Measurements from ENCODE around the gene GNB4. TPM values are rescaled to one million over a fixed set of nuclear protein-coding genes. Genes with fewer than 3 reads are reported as not detected.

GNB4 gene
- 177 TPM for total RNA-seq

DNA sequence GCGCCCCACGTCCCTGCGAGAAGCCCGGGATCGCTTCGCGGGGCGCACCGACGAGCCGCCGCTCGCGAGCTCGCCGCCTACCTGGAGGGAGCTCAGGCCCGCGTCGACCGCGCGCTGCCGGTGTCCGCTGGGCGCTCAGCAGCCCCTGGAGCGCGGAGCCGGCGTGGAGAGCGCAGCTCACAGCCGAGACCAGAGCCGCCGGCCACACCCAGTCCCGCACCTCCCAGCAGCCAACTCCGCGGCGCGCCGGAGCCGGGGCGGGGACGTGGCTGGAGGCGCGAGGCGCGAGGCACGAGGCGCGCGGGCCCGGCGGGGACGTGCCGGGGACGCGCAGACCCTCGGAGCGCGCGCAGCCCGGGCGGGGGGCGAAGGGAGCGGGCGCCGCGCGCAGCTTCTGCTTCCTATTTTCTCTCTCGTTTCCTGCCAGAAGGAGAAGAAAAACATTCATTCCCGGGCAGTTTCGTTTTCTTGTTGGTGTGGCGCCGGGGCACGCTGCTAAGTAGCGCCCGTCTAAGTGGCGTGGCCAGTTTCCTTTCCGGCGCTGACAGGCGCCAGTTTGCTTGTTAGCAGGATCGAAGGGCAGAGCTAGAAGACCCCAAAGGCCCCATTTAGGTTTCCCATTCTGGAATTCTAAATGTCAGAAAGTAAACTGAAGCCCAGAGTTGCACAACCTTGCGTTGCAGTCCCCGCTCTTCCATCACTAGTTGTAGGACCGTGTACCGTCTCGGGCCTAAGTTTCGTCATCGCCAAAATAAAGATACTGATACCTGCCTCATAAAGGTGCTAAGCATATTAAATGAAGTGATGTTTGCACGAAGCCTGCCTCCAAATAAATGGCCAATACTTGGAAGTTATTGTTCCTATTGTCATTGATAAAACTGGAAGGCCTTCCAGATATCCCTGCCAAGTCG lies at the start of gene GNB4:
Gene GNB4 (minus strand): TSS at position 206 of the 911 bp plus-strand sequence. CDS start 25,270 bp downstream, outside the sequence.
- DNase-seq, result peak; percentile 32

DNA sequence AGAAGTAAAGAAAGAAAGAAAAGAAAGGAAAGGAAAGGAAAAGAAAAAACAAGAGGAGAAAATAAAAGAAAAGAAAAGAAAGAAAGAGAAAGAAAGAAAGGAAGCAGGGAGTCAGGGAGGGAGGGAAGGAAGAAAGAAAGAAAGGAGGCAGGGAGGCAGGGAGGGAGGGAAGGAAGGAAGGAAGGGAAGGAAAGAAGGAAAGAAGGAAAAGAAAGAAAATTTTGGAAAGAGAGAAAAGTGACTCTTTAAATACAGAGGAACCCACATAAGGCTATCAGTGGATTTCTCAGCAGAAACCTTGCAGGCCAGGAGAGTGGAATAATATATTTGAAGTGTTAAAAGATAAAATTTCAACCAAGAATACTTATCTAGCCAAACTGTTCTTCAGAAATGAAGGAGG lies 44.2 kb upstream of the GNB4 start:
- DNase-seq, result no peak

DNA sequence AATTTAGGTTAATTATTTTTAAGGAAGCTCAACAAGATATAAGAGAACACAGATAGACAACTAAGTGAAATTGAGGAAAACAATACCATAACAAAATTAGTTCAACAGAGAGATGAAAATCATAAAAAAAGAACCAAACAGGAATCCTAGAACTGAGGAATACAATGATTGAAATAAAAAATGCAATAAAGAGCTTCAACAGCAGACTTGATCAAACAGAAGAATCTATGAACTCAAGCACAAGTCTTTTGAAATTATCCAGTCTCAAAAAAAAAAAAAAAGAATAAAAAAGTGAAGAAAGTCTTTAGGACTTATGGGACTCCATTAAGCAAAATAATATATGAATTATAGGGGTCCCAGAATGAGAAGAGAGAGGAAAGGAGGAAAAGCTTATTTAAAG lies 42.0 kb upstream of the GNB4 start:
- DNase-seq, result no peak

DNA sequence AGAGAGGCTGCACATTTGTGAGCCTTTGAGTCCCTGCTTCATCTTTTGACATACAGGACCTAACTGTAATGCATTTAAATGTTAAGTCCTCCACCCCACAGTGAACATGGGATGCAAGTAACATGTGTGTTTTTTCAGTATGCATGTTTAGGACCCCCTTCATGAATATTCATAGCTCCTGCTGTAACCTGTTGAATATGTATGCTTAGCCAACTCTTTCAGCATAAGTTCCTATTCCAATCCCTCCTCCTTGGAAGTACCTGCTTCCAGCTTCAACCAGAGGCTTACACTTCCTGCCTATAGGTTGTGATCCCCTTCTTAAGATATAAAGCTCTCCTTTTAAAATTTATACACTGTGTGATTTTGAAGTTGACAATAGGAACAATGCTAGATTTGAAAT lies 36.9 kb upstream of the GNB4 start:
- no peak for DNase-seq

DNA sequence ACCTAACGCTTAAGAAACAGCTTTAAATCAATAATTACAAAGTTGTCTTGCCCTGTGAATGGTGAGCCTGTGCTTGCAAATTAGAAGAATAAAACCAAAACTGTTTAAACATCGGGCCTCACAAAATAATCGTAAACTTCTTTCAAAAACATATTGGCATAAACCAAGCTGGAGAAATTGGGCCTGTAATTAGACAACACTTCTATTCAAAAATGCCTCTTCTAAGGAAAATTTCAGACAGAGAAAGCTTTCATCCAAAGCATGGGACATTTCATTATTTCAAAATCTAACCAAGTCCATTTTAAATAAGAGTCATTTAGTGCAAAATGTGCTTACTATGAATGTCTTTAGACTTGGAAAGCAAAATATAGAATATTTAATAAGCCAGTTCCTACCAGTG lies 35.5 kb upstream of the GNB4 start:
- DNase-seq, result no peak

DNA sequence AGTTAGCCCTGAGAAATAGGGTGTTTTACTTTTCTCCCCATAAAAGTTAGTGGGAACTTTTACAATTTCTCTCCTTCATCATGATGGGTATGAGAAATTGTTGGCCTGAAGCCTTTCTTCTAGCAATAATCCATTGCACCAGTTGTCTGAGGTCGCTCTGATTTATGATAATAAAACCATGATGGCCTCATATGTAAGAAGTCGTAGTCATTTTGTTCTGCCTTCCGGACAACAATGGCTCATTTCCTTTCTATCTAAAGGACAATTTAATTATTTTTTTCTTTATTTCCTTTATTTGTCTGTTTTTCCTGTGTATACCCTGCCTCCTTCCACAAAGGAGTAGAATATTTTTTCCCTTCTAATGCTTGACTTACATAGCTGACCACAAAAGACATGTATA lies 31.6 kb upstream of the GNB4 start:
- DNase-seq, result no peak

DNA sequence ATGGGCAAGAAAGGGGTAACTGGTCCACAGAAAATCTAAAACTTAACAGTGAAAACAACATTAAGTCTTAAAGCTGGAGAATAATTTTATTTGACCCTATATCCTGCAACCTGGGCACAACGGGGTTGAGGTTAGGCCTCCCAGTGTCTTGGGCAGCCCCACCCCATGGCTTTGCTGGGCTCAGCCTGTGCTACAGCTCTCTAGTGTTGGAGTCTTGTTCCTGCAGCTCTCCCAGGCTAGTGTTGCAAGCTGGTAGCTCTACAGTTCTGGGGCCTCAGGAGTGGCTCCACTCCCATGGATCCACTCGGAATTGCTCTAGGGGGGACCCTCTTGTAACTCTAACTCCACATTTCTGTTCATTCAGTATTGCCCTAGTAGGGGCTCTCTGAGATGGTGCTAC lies 24.9 kb upstream of the GNB4 start:
- DNase-seq, result no peak

DNA sequence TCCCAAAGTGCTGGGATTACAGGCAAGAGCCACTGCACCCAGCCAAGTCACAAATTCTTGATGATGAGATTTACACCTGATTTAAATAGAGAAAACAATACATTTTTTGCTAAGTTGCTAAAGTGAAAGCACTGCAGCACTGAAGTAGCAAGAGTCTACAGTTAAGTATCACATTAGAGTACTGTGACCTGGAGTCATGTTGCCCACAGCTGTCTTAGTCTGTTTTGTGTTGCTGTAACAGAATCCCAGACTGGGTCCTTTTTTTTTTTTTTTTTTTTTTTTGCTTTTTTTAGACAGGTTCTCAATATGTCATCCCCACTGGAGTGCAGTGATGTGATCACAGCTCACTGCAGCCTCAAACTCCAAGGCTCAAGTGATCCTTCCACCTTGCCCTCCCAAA lies 23.2 kb upstream of the GNB4 start:
- DNase-seq, result no peak

DNA sequence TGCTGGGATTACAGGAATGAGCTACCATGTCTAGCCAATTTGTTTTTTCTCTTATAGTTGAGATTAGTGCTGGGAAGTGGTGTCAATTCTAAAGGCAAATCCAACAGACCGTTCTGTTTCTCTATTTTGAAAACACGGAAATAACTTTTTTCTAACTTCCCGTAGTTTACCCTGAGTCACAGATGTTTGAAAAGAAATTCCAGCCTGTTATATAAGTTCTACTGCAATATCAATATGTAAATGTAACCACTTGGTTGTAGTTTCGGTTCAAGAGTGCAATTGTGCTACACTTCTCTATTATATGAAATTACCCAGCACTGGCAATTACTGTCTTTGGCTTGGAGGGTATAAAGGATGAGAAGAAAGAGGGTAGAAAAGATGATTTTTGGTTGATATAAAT lies 22.3 kb upstream of the GNB4 start:
- no peak for DNase-seq

DNA sequence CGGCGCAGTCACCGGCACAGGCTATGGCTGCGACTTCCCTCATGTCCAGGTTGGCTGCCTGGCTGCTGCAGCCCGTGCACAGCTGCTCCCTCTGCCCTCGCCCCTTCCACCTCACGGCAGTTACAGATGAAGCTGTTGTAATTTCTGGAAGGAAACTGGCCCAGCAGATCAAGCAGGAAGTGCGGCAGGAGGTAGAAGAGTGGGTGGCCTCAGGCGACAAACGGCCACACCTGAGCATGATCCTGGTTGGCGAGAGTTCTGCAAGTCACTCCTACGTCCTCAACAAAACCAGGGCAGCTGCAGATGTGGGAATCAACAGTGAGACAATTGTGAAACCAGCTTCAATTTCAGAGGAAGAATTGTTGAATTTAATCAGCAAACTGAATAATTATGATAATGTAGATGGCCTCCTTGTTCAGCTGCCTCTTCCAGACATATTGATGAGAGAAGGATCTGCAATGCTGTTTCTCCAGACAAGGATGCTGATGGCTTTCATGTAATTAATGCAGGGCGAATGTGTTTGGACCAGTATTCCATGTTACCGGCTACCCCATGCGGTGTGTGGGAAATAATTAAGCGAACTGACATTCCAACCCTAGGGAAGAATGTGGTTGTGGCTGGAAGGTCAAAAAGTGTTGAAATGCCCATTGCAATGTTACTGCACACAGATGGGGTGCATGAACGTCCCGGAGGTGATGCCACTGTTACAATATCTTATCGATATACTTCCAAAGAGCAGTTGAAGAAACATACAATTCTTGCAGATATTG lies 13.2 kb upstream of the GNB4 start:
- no peak for DNase-seq

DNA sequence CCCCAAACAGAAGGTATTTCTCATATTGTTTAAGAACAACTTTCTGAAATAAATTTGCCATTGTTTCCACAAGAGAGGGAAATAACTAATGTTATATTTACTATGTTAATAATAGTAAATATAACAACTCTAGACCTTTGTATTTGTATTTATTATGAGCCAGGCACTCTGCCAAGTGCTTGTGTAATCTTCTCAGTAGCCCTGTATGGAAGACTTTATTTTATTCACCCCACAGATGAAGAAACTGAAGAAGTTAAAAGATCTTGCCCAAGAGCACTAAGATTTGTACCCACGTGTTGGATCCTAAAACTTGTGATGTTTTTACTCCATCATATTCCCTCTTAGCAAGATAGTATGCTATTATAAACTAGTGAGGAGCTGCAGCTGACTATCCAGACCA lies 12.0 kb upstream of the GNB4 start:
- no peak for DNase-seq

DNA sequence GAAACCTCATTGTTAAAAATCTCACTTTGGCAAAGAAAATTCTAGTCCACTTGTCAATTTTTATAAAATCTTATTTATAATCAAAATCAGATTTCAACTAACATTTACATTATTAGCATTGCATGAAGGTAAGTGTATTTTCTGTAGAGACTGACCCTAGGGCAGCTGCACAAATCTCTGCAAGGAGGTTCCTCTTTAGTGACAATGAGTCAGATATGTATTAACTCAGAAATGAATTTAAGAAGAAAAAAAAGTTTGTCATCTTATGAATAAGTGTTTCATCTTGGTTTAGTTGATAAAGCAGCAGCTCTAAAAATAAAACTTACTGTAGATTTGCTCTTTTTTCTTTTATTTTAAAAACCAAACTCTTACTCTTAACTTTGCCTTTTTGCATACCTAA lies 9.0 kb upstream of the GNB4 start:
- no peak for DNase-seq

DNA sequence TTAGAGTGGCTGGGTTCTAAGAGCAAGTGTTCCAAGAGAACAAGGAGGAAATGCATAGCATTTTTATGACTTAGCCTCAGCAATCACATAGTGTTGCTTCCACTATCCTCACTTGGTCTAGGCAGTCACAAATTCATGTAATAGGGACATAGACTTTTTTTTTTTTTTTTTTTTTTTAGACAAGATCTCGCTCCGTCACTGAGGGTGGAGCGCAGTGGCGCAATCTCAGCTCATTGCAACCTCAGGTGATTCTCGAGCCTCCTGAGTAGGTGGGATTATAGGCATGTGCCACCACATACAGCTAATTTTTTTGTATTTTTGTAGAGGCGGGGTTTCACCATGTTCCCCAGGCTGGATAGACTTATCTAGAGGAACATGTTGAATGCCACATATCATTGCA lies 4.7 kb upstream of the GNB4 start:
- DNase-seq, result no peak

DNA sequence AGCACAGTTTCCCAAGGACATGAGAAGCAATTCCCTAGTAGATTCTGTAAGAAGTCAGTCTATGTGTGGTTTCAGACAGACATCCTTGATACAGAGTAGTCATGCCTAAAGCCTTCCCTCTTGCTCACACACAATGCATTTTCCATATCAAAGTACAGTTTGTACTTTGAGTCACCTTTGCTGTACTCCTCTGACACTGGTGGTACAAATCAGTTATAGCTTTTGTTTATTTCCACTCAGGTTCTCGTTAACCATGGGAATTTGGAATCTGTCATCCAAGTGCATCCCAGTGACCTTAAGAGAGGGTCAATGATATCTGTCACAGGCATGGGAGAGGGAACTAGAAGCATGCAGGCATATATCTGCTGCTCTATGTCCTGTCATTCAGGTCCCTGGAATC lies 3.6 kb upstream of the GNB4 start:
- DNase-seq, result no peak

DNA sequence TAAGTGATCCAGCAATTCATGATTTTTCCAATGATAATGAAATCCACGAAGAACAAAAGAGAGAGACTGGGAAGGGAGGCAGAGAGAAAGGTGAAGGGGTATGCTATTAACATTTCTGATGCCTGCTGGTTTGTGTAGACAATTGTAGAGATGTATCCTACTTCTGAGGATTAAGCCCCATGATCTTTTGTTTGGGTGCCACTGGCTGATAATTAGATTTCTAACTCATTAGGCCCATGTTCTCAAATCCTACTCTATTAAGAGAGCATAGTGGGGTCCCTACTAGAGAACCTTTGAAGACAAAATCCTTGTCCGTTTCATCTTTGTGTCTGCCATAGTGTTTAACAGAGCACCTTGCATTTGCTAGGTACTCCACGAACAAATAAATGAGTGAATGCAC lies 2.7 kb upstream of the GNB4 start:
- DNase-seq, result no peak

DNA sequence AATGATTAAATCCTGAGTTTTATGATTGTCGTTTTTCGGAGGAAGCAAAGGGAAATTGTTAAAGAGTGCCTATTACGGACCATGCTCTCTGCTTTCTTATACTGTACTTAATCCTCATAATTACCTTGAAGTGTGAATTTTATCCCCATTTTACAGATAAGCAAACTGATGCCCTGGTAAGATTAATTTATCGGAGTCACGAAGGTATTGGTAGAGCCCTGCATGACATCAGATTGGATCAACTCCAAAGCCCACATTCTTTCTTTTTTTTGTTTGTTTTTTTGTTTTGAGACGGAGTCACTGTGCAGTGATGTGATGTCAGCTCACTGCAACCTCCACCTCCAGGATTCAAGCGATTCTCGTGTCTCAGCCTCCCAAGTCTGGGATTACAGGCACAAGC lies 1.6 kb upstream of the GNB4 start:
- DNase-seq, result no peak

DNA sequence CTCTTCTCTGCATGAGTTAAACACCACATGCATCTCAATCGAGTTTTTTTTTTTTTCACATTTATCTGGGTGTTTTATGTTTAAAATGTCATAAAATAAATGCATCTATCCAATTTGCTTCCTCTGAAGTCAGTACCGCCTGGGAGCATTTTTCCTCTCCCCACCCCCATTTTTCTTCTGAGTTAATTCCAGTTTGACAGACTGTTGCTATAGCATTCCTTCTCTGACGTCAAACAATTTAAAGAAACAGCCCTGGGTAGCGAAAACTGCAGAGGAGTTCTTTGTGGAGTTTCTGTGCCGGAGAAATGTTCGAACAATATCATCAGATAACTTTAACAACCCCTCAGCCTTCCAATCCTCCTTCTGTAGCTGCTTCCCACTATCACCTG lies 900 bp upstream of the GNB4 start:
- DNase-seq, result no peak

DNA sequence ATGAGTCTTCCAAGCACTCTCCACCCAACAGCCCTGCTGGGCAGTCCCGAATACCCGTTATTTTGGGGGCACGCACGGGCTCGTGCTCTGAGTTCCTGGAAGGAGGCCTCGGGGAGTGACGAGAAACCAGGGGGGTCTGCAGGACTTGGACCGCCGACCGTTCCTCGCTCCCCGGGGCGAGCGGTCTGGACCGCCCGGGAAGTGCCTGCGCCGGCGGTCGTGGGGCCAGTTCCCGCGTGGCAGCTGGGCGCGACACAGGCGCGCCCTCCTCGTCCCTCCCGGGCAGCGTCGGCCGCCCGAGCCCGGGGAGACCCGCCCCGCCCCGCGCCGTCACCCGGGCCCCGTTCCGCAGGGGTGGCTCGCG lies 387 bp downstream of the GNB4 start:
- no peak for DNase-seq

DNA sequence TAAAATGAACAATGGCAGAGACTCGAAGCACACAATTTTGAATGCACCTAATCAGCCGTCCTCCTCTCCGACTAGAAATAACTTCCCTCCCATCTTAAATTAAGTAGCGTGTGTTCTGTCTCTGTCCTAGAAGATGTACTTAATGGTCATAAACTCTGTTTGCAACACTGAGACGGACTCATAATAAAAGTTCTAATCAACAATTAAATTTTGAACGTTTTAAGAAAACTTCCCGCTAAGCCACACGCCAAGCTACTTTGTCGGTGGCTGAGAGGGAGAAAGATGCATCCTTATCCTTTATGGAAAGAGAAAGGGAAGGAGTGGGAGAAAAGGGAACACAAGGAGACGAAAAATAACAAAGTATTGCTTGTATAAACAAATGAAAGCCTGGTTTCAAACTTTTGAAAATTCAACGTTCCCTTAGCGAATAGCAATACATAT lies 989 bp downstream of the GNB4 start:
- no peak for DNase-seq

DNA sequence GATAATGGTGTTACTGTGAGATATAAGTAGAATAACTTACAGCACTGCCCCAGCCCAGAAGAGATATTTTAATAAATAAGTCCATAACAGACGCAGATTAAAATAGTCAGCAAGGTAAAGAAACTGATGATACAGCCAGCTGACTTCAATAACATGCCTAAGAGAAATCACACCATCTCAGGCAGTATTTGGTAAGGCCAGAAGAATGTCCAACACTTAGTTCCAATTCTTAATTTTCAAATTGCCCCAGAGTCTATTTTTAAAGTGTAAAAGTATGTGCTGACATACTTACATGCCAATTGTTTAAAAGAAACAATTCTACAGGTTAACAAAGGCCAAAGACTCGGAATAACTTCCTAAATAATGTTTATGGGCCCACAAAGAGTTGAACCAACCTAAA lies 1.6 kb downstream of the GNB4 start:
- no peak for DNase-seq

DNA sequence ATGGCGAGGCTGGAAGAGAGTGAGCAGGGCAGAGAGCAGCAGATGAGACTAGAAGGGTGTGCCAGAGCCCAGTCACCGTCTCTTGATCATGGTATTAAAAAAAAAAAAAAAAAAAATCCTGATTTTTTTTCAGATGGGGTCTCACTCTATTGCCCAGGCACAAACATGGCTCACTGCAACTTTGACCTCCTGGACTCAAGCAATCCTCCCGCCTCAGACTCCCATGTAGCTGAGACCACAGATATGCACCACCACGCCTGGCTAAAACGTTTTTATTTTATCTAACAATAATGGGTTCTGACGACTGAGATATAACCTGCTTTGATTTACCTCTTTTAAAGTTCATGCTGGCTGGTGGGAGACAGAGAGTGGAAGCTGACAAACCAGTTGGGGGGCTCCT lies 4.0 kb downstream of the GNB4 start:
- DNase-seq, result no peak

DNA sequence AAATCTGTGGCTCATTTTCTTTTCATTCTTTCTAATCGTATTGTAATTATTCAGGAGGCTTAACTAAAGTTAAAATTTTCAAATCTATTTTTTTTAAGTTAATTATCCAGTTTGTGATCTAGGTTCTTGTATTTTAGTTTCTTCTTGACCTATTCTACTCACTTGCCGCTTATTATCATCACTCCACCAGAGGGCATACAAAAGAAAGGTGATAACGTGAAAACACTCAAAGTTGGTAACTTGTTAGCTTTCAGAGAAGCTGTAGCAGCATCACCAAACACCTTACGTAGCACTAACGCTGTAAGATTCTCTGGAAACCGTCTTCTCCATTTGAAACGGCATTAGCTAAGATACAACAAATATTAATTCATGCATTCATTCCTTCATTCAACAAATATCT lies 4.8 kb downstream of the GNB4 start:
- DNase-seq, result no peak

DNA sequence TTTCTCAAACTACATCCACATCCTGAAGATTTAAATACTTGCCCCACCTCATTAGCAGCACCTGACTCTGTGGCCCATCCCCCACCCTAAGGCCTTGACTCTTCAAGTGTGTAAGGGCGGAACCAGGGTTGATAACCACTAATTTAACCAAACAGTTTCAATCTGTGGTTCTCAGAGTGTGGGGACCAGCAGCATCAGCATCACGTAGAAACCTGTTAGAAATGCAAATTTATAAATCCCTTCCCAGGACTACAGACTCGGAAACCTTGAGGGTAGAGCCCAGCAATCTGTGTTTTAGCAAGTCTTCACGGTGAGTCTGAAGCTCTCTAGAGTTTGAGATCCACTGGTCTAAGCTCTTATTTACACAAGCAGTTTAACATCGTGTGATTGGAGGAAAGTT lies 12.4 kb downstream of the GNB4 start:
- DNase-seq, result no peak

DNA sequence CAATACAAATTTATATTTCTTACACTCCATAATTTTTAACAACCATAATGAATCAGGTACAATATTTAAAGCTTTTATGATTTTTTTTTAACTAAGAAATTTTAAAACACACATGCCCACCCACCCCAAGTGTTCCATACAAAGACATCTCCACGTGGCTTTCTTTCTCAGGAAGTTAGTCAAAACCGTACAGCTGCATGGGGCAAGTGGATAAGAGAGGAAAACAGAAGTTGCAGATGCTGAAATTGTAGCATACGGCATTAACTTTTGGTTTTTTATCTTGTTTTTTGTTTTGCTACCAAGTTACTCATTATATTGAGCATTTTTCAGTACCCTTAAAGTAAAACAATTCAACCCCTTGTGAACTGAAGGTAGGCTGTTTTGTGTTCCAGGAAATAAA lies 14.8 kb downstream of the GNB4 start:
- DNase-seq, result no peak

Data from occipital lobe (tissue), 2 donors.